ENCODE data around the gene EHBP1L1.
A peak's percentile ranks its signal among the peaks of the same experiment; 100 is the strongest.

Gene EHBP1L1

GRCh38 chr11:65580031-65580692 lies 4.3 kb downstream of the EHBP1L1 start:
- no peak for FAIRE-seq

DNA sequence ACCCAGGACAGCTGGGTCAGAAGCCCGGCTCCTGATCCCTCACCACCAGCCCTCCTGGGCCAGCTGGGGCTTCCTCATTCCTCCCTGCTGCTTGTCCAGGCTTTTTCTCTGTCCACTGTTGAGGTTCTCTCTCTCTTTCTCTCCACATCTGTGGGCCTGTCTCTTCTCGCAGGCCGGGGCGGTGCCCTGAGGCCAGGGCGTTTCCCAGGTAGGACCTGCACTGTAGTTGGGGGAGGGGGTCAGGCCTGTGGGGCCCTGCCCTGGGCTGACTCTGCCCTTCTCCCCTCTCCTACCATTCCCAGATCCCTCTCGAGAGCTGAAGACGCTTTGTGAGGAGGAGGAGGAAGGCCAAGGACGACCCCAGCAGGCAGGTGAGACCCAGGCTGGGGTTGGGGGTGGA lies 4.9 kb downstream of the EHBP1L1 start:
- FAIRE-seq: no peak

DNA sequence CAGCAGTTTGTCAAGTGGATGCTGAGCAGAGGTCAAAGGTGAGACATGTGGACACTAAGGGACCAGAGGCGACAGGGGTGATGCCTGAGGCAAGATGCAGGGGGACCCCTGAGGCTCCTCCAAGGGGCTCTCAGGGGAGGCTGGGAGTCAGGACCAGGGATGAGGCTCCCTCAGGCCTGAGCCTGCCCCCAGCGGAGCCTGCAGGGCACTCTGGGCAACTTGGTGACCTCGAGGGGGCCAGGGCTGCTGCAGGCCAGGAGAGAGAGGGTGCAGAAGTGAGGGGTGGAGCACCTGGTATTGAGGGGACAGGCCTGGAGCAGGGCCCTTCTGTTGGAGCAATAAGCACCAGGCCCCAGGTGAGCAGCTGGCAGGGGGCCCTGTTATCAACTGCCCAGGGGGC lies 6.1 kb downstream of the EHBP1L1 start:
- no peak for FAIRE-seq

DNA sequence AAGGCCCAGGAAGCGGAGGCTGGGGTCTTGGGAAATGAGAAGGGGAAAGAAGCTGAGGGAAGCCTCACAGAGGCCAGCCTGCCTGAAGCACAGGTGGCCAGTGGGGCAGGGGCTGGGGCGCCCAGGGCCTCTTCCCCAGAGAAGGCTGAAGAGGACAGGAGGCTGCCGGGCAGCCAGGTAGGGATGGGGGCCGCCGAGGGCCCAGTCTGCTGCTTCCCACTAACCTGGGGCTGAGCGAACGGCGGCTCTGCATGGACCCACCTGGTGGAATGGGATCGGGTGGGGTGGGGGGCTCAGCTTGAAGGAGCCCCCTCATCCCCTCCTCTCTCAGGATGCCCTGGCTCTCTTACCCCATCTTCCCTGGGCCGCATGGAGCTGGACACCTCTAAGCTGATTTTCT lies 7.7 kb downstream of the EHBP1L1 start:
- no peak for FAIRE-seq

DNA sequence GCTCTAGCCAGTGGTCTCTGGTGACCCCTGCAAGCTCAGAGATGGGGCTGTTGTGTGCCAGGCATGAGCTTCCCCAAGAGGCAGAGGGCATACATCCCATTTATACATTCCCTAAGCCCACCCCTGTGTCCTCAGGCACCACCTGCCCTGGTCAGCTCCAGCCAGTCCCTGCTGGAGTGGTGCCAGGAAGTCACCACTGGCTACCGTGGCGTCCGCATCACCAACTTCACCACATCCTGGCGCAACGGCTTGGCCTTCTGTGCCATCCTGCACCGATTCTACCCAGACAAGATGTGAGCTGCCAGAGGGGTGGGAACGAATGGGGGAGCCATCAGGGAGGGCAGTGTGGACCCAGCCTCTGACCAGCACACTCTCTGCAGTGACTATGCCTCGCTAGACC lies 8.3 kb downstream of the EHBP1L1 start:
- FAIRE-seq: no peak

DNA sequence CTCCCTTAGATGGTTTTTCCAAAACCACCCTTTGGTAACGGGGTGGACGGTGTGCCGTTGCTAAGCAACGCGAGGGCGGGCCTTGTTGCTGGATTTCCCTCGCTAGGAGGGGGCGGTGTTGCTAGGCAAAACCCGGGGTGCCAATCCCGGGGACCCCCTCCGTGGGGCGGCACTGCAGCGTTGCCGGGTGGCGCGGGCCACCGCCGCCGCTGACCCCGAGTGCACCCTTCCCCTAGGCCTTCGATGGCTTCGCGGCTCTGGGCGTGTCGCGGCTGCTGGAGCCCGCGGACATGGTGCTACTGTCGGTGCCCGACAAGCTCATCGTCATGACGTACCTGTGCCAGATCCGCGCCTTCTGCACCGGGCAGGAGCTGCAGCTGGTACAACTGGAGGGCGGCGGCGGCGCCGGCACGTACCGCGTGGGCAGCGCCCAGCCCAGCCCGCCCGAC lies 8.9 kb downstream of the EHBP1L1 start:
- FAIRE-seq: no peak

- FAIRE-seq: no peak
Observed at GRCh38 chr11:65585396-65586246, 9.8 kb downstream of the EHBP1L1 start.

GRCh38 chr11:65586247-65586630 lies 10.4 kb downstream of the EHBP1L1 start:
- no peak for FAIRE-seq

- peak; percentile 83 for FAIRE-seq
Observed at GRCh38 chr11:65586676-65587075, 10.8 kb downstream of the EHBP1L1 start.

GRCh38 chr11:65588199-65589054 lies 12.6 kb downstream of the EHBP1L1 start:
- no peak for FAIRE-seq

DNA sequence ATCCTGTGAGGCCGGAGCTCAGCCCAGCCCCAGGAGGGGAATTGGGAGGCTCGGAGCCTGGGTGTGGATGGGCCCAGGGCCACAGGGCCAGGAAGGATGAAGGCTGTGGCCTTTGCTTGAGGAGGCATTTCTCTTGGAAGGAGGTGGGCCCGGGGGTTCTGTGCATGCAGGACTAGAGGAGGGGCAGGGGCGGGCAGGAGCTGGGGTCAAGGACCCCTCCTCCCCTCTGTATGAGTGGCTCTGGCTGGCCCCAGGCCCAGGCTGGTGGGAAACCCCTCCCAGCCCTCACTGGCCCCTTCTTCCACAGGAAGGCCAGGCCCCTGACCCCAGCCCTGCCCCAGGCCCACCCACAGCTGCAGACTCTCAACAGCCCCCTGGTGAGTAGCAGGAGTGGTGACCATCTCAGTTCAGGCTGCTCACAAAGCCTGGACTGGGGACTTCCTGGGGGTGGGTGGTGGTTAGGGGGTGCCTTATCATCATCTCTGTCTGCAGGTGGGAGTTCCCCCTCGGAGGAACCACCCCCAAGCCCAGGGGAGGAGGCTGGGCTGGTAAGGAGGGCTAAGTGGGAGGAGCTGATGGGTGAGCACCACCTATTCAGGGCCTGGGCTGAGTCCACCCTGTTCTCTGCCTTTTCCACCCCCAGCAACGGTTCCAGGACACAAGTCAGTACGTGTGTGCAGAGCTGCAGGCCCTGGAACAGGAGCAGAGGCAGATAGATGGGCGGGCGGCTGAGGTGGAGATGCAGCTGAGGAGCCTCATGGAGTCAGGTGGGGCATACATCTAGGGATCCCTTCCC lies 13.8 kb downstream of the EHBP1L1 start:
- FAIRE-seq: no peak

DNA sequence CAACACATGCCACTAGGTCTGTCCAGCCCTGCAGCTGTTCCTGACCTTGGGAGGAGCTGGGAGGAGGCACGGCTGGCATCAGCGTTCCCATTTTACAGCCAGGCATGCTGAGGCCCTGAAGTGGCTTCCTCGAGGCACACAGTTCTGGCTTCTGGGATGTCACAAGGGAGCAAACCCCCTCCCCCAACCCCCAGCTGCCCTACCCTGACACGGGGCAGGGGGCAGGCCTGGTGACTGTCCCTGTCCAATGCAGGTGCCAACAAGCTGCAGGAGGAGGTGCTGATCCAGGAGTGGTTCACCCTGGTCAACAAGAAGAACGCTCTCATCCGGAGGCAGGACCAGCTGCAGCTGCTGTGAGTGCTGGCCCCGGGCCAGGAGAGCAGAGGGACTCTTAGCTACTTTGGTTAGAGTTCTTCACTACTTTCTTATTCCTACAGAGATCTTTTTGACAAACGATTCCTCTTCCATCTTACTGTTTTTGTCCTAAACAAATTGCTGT lies 14.4 kb downstream of the EHBP1L1 start:
- no peak for FAIRE-seq

DNA sequence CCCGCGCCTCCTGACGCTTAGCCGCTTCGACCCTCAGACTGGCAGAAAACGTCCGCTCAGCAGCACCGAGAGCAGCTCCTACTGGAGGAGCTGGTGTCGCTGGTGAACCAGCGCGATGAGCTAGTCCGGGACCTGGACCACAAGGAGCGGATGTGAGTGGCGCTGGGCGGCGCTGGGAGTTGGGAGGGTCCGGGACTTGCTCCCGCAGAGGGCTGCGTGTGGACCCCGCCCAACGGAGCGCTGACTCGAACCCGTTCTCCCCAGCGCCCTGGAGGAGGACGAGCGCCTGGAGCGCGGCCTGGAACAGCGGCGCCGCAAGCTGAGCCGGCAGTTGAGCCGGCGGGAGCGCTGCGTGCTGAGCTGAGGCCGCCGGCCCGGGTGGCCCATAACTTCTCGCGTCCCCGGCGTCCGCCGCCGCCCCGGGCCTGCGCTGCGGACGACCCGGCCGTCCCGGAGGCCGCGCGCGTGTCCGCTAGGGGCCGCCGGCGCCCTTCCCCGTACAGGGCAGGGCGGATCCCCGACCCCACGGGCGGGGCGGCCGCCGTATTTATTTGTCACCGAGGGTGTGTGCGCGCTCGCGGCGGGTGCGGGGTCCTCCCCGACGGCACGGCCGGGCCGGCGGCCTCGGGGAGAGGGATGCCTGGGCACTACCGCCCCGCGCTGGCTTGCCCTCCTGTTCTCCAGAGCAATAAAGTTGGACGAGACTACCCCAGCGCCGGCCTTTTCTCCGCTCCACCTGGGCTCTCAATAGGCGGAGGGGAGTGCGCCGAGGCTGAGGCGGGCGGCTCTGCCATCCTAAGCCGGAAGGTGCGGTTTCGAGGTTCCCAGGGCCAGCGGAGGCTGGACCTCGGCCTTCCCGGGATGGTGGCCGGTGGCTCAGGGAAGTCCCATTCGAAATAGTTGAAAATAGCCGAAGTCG lies 16.3 kb downstream of the EHBP1L1 start:
- FAIRE-seq: no peak

DNA sequence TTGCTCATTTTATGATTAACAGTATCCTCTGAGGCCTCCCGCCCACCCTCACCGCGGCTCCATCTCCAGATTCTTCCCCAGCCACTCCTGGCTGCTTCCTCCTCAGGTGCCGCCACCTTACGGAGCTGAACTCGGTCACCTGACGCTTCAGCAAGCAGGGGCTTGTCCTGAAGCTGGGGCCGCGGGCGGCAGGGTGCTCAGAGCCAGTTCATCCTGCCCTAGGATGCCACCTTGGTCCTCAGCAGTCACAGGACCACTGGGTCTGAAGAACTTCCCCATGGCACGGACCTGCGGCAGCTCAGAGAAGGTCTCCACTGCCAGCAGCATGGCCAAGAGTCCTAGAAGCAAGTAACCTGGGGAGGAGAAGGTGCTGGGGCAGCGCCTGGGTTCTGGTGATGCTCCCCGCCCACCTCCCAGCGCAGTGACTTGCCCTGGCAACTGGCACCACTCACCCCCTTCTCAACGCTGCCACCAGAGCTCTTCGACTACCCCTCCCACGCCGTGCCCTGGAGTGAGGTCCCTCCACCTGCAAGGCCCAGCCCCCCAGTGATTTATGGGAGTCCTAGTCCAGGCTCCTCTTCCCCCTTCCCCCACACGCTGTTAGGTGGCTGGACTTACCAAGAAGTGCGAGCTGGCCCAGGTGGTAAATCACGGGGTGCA lies 17.1 kb downstream of the EHBP1L1 start:
- FAIRE-seq: no peak

DNA sequence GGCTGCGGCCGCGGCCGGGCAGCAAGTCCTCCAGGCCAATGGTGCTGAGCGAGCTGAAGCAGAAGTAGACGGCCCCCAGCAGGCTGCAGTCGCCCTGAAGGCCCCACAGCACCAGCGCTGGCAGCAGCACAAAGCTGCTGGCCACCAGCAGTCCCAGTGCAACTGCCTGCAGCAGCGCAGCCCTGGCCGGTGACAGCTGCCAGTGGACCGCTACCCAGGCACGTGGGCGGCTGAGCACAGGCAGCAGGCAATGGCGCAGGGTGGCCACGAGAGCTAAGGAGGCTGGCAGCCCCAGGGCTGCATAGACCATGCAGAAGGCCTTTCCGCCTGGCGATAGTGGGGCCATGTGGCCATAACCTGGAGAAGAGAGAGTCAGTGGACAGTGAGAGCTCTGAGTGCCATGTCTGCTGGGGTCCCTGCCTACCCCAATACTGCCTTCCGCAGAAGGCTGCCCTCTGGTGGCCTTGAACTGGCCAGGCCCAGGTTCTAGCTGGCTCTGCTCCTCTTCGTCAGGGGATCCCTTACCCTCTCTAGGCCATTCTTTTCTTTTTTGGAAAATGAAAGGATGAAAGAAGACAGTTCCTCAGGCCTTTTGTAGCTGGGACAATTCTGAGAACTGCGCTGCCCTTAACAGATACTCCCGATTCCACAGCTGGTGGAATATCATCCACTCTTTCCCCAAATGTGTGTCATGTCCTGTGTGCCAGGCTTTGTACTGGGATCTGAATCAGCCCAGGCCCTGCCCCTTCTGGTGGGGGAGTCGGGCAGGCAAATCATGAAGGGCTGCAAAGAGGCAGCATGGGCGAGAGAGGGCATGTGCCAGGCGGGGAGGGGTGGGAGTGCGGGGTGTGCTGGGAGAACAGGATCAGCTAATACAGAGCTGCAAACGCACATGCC lies 17.9 kb downstream of the EHBP1L1 start:
- FAIRE-seq: no peak

DNA sequence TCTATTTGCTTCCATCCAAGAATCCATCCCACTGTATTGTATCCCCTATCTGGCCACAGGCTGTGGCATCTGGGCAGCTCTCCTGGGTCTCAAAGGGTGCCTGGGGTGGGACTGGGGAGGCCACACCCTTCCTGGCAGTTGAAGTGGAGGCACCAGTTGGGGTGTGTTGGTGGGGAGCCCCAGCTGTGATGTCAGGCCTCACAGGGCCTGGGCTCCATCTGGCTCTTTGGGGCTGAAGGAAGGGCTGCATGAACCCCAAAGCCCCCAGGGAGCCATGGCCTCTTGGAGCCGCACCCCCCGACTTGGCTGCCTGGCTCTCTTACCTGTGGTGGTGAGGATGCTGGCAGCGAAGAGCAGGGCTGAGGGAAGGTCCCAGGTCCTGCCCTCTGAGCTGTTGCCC lies 19.3 kb downstream of the EHBP1L1 start:
- no peak for FAIRE-seq

- no peak for FAIRE-seq
Observed at GRCh38 chr11:65595543-65596281, 19.9 kb downstream of the EHBP1L1 start, which contains the start of gene KCNK7. TSS of gene KCNK7 (minus strand) at chr11:65595800. CDS start at chr11:65595772, 28 bp downstream.

GRCh38 chr11:65596520-65596919 lies 20.7 kb downstream of the EHBP1L1 start:
- FAIRE-seq: no peak

DNA sequence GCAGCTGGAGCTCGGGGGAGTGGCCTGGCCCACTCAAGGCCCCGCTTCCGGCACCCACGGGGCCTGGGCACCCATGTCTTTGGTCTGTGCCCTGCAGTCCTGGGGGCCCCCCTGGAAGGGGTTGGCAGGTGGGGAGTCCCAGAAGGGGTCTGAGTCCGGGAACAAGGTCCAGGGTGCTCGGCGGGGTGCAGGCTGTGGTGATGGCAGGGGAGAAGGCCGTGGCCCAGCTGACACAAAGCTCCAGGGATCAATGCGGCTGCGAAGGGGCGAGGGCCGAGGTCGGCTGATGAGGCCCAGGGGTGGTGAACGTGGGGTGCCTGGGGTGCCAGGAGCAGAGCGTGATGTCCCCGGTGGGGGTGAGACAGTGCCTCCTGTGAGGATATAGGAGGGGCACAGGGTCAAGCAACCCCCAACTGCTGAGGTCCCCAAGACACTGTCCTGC lies 22.4 kb downstream of the EHBP1L1 start:
- FAIRE-seq: no peak
